Globus pallidus (tissue), 1 donor: ENCODE results near the gene SPATA4.
"Not testable (repeated sequence)": the region's sequence is repeated elsewhere in the genome, so short reads cannot be mapped to it uniquely, and the experiment has no call there.

Source experiments
- DNase-seq: peaks from one replicate; pipeline ENCODE4 v3.0.0-alpha.2; 2015; ENCODE audit warnings: low spot score

SPATA4 gene

GRCh38 chr4:176195184-176195978 is at the start of gene SPATA4:
TSS of gene SPATA4 (minus strand) at chr4:176195585. CDS start at chr4:176195562, 23 bp downstream.
- peak; percentile 92 for DNase-seq

- DNase-seq, result no peak
These were observed 47.5 kb upstream of the SPATA4 start for GRCh38 chr4:176242764-176243347.

- no peak for DNase-seq
These were observed 46.3 kb upstream of the SPATA4 start for GRCh38 chr4:176241703-176242102.

- no peak for DNase-seq
These were observed 43.4 kb upstream of the SPATA4 start for GRCh38 chr4:176238826-176239225.

GRCh38 chr4:176238157-176238610 is 42.8 kb upstream of the SPATA4 start:
- no peak for DNase-seq

- DNase-seq, result no peak
These were observed 41.6 kb upstream of the SPATA4 start for GRCh38 chr4:176236946-176237345.

GRCh38 chr4:176230836-176231235 is 35.5 kb upstream of the SPATA4 start:
- no peak for DNase-seq

- DNase-seq, result no peak
These were observed 34.3 kb upstream of the SPATA4 start for GRCh38 chr4:176229645-176230044.

GRCh38 chr4:176226736-176227135 is 31.4 kb upstream of the SPATA4 start:
- DNase-seq, result no peak

GRCh38 chr4:176223561-176223960 is 28.2 kb upstream of the SPATA4 start:
- no peak for DNase-seq

- no peak for DNase-seq
These were observed 26.8 kb upstream of the SPATA4 start for GRCh38 chr4:176222149-176222548.

GRCh38 chr4:176217510-176217909 is 22.1 kb upstream of the SPATA4 start:
- DNase-seq, result no peak

- DNase-seq, result not testable (repeated sequence)
These were observed 17.0 kb upstream of the SPATA4 start for GRCh38 chr4:176212351-176212750.

- DNase-seq, result no peak
These were observed 15.4 kb upstream of the SPATA4 start for GRCh38 chr4:176210579-176211296.

- DNase-seq, result no peak
These were observed 14.7 kb upstream of the SPATA4 start for GRCh38 chr4:176210101-176210500.

- DNase-seq, result no peak
These were observed 14.2 kb upstream of the SPATA4 start for GRCh38 chr4:176209535-176209934.

- DNase-seq, result no peak
These were observed 12.5 kb upstream of the SPATA4 start for GRCh38 chr4:176207839-176208238.

GRCh38 chr4:176205299-176205698 is 9.9 kb upstream of the SPATA4 start:
- DNase-seq, result no peak

- DNase-seq, result no peak
These were observed 3.0 kb upstream of the SPATA4 start for GRCh38 chr4:176198316-176198903.

GRCh38 chr4:176193938-176194337 is 1.4 kb downstream of the SPATA4 start:
- no peak for DNase-seq

GRCh38 chr4:176193126-176193525 is 2.3 kb downstream of the SPATA4 start:
- DNase-seq, result no peak

- DNase-seq, result no peak
These were observed 3.4 kb downstream of the SPATA4 start for GRCh38 chr4:176191974-176192373.
